CD14-positive monocyte (primary cell): ENCODE results near the gene RPS6KA2. TPM values are rescaled to one million over a fixed set of nuclear protein-coding genes. Genes with fewer than 3 reads are reported as not detected.

Experiments
- DNase-seq, 3 donors: peaks; one replicate each; pipeline ENCODE4 v3.0.0-alpha.2; 2011 to 2022
- H2AFZ ChIP-seq: 2 replicates; pipeline ENCODE4 v1.6.0; 2012; ENCODE audit warnings: mild to moderate bottlenecking, low read depth, low read length, inconsistent platforms; ENCODE audit not compliant: insufficient read depth, poor library complexity, severe bottlenecking
- H3K27ac ChIP-seq, 2 donors: 1 replicate in 1 of 2; 2 replicates in 1 of 2; pipeline ENCODE4 v1.5.1; 2012 to 2013; ENCODE audit warnings: low read length in 2 of 2, control low read depth in 1 of 2, inconsistent platforms in 1 of 2, low read depth in 1 of 2, mild to moderate bottlenecking in 1 of 2
- H3K27me3 ChIP-seq, 2 donors: one replicate each; pipeline versions ENCODE4 v1.6.0 to v1.6.1; 2011 to 2013; ENCODE audit warnings: low read length in 2 of 2; ENCODE audit not compliant: control insufficient read depth in 2 of 2, insufficient read depth in 2 of 2
- H3K36me3 ChIP-seq, 2 donors: replicated peaks in 1 of 2; 1 replicate in 1 of 2; 2 replicates in 1 of 2; pipeline versions ENCODE4 v1.5.1 to v1.6.1; 2012 to 2013; ENCODE audit warnings: low read length in 2 of 2, control low read depth in 1 of 2, inconsistent platforms in 1 of 2, mild to moderate bottlenecking in 1 of 2; ENCODE audit not compliant: insufficient read depth in 2 of 2, control insufficient read depth in 1 of 2
- H3K4me1 ChIP-seq, 2 donors: 1 replicate in 1 of 2; 2 replicates in 1 of 2; pipeline versions ENCODE4 v1.5.1 to v1.6.1; 2012 to 2013; ENCODE audit warnings: low read length in 2 of 2, control low read depth in 1 of 2, inconsistent platforms in 1 of 2, mild to moderate bottlenecking in 1 of 2, moderate library complexity in 1 of 2; ENCODE audit not compliant: insufficient read depth in 2 of 2, control insufficient read depth in 1 of 2
- H3K4me2 ChIP-seq: replicated peaks from 2 replicates; pipeline ENCODE3; 2012; ENCODE audit warnings: low read length, moderate library complexity, mild to moderate bottlenecking; ENCODE audit not compliant: poor library complexity, severe bottlenecking; ENCODE audit errors: extremely low read depth
- H3K4me3 ChIP-seq, 3 experiments: fragments of 200-600 bp in 1 of 3; sonication (generic) in 1 of 3; replicated peaks in 1 of 3; 1 replicate in 2 of 3; 2 replicates in 1 of 3; pipeline ENCODE4 v1.5.1; 2011 to 2013; ENCODE audit warnings: low read length in 3 of 3, mild to moderate bottlenecking in 3 of 3, control low read depth in 2 of 3, low read depth in 2 of 3, inconsistent platforms in 1 of 3, moderate library complexity in 1 of 3
- H3K79me2 ChIP-seq: 2 replicates; pipeline ENCODE4 v1.6.0; 2012; ENCODE audit warnings: mild to moderate bottlenecking, control low read depth, inconsistent platforms, low read length, moderate library complexity; ENCODE audit not compliant: insufficient read depth
- H3K9ac ChIP-seq: 2 replicates; pipeline ENCODE4 v1.6.0; 2017; ENCODE audit warnings: low read length, mild to moderate bottlenecking; ENCODE audit not compliant: insufficient read depth, poor library complexity, severe bottlenecking
- H3K9me3 ChIP-seq, 2 donors: replicated peaks in 1 of 2; 1 replicate in 1 of 2; 2 replicates in 1 of 2; pipeline versions ENCODE4 v1.5.1 to v1.6.1; 2012 to 2013; ENCODE audit warnings: low read length in 2 of 2, control low read depth in 1 of 2; ENCODE audit not compliant: control insufficient read depth in 1 of 2, insufficient read depth in 1 of 2
- H4K20me1 ChIP-seq: 2 replicates; pipeline ENCODE4 v1.6.0; 2012; ENCODE audit warnings: mild to moderate bottlenecking, low read length, control low read depth, moderate library complexity; ENCODE audit not compliant: insufficient read depth
- H3K27ac Mint-ChIP-seq, 7 donors: one replicate each; pipeline ENCODE4 v1.8.0; 2020; ENCODE audit warnings: mild to moderate bottlenecking in 7 of 7, mixed read lengths in 7 of 7, moderate library complexity in 6 of 7, inconsistent platforms in 2 of 7
- H3K27me3 Mint-ChIP-seq, 3 donors: one replicate each; pipeline ENCODE4 v1.8.0; 2021 to 2022; ENCODE audit warnings: low read depth in 3 of 3, mild to moderate bottlenecking in 3 of 3, mixed read lengths in 3 of 3, moderate library complexity in 3 of 3, inconsistent platforms in 1 of 3
- H3K36me3 Mint-ChIP-seq, 2 donors: one replicate each; pipeline ENCODE4 v1.8.0; 2020; ENCODE audit warnings: mixed read lengths in 2 of 2, inconsistent platforms in 1 of 2, mild to moderate bottlenecking in 1 of 2
- H3K4me1 Mint-ChIP-seq: one replicate; pipeline ENCODE4 v1.8.0; 2020; ENCODE audit warnings: mild to moderate bottlenecking, mixed read lengths
- H3K4me3 Mint-ChIP-seq, 2 donors: one replicate each; pipeline ENCODE4 v1.8.0; 2020; ENCODE audit warnings: mild to moderate bottlenecking in 2 of 2, mixed read lengths in 2 of 2, moderate library complexity in 1 of 2
- H3K9me3 Mint-ChIP-seq, 7 donors: one replicate each; pipeline ENCODE4 v1.8.0; 2020 to 2022; ENCODE audit warnings: mixed read lengths in 7 of 7, mild to moderate bottlenecking in 6 of 7, moderate library complexity in 6 of 7, inconsistent platforms in 2 of 7
- CTCF ChIP-seq: fragments of 200-600 bp; IDR thresholded peaks from one replicate; pipeline ENCODE4 v1.8.0; 2022; ENCODE audit warnings: antibody characterized with exemption, mild to moderate bottlenecking
- WGBS: methylation state at CpG from one replicate; pipeline ENCODE4 v1.1.5; 2013; ENCODE audit warnings: missing lambda C conversion rate; ENCODE audit not compliant: insufficient coverage; 5-methylcytosine and 5-hydroxymethylcytosine counted together
- intact Hi-C, 2 donors: fragments of 100-400 bp; cut with micrococcal nuclease; formaldehyde crosslinking; loops; one replicate each; pipeline versions ENCODE4 v1.15.0 to v1.15.1; 2023
- polyA plus RNA-seq, 3 donors: library from polyadenylated mRNA; depleted of rRNA in 1 of 3; unstranded in 2 of 3; stranded (reverse) in 1 of 3; fragments of 300-500 nt in 2 of 3; fragments of >200 nt in 1 of 3; fragmentation: Illumina TruSeq in 2 of 3; gene quantifications; 1 replicate in 2 of 3; 2 replicates in 1 of 3; pipeline ENCODE4 v1.2.3, GENCODE V29; 2012 to 2021

The RPS6KA2 gene
- polyA plus RNA-seq, 3 donors = 1.4 to 3.1 (median 1.9) TPM

- Mint-ChIP-seq H3K36me3 (peaks cover 0 to under 1% of the 10 kb centered on the region in 2 donors), H3K9me3 (peaks cover 0 to 2% (median 0%) of the 10 kb centered on the region in 7 donors), H3K27ac (peak overlapping the region in 1 of 7 donors; percentile 45), H3K4me1 (peaks cover 3% of the 10 kb centered on the region), H3K27me3 (peaks cover 0 to 2% (median 1%) of the 10 kb centered on the region in 3 donors), H3K4me3 (no peak overlapping the region)
- Histone ChIP-seq H3K4me3 (no peak overlapping the region), H3K4me1 (no peaks in the 10 kb centered on the region), H3K9ac (no peak overlapping the region), H3K9me3 (no peaks in the 10 kb centered on the region), H4K20me1 (no peaks in the 10 kb centered on the region), H3K4me2 (no peak overlapping the region), H3K36me3 (no peaks in the 10 kb centered on the region), H3K27ac (no peak overlapping the region), H2AFZ (no peak overlapping the region), H3K79me2 (no peaks in the 10 kb centered on the region), H3K27me3 (no peaks in the 10 kb centered on the region)
- 83% methylated on average over 26 of the region's 26 CpGs for WGBS
- TF ChIP-seq CTCF = no peak
- intact Hi-C loops = no loop called here
- DNase-seq = no peak
These were observed 152.1 kb downstream of the RPS6KA2 start for GRCh38 chr6:166474721-166475565.

- H3K4me1 Mint-ChIP-seq = peaks cover 3% of the 10 kb centered on the region
- no peak overlapping the region for H3K27ac ChIP-seq
- no peaks in the 10 kb centered on the region for H4K20me1 ChIP-seq
- no peak overlapping the region for H3K9ac ChIP-seq
- no peak for DNase-seq
- H3K4me3 Mint-ChIP-seq = no peak overlapping the region
- no peak overlapping the region for H3K4me2 ChIP-seq
- no peaks in the 10 kb centered on the region for H3K27me3 ChIP-seq
- H3K4me3 ChIP-seq = no peak overlapping the region
- no peaks in the 10 kb centered on the region for H3K36me3 Mint-ChIP-seq
- H2AFZ ChIP-seq = no peak overlapping the region
- H3K36me3 ChIP-seq = no peaks in the 10 kb centered on the region
- H3K9me3 ChIP-seq = no peaks in the 10 kb centered on the region
- peaks cover 0 to 2% (median 0%) of the 10 kb centered on the region in 7 donors for H3K9me3 Mint-ChIP-seq
- H3K27ac Mint-ChIP-seq = no peak overlapping the region
- TF ChIP-seq CTCF = no peak
- intact Hi-C loops = no loop called here
- 83% methylated on average over 7 of the region's 12 CpGs for WGBS
- H3K4me1 ChIP-seq = no peaks in the 10 kb centered on the region
- H3K27me3 Mint-ChIP-seq = peaks cover 0 to 2% (median 1%) of the 10 kb centered on the region in 3 donors
- no peaks in the 10 kb centered on the region for H3K79me2 ChIP-seq
These were observed 153.0 kb downstream of the RPS6KA2 start for GRCh38 chr6:166473886-166474571.
